ENCODE measurements around the gene IFITM2. TPM values are rescaled to one million over a fixed set of nuclear protein-coding genes. Genes with fewer than 3 reads are reported as not detected.
"Not testable (repeated sequence)": the region's sequence is repeated elsewhere in the genome, so short reads cannot be mapped to it uniquely, and the experiment has no call there.

IFITM2 gene
- total and polyA plus RNA-seq, 2 of the 4 experiments (the other 2 are of a cell fraction) = 31.2 to 564 TPM

DNA sequence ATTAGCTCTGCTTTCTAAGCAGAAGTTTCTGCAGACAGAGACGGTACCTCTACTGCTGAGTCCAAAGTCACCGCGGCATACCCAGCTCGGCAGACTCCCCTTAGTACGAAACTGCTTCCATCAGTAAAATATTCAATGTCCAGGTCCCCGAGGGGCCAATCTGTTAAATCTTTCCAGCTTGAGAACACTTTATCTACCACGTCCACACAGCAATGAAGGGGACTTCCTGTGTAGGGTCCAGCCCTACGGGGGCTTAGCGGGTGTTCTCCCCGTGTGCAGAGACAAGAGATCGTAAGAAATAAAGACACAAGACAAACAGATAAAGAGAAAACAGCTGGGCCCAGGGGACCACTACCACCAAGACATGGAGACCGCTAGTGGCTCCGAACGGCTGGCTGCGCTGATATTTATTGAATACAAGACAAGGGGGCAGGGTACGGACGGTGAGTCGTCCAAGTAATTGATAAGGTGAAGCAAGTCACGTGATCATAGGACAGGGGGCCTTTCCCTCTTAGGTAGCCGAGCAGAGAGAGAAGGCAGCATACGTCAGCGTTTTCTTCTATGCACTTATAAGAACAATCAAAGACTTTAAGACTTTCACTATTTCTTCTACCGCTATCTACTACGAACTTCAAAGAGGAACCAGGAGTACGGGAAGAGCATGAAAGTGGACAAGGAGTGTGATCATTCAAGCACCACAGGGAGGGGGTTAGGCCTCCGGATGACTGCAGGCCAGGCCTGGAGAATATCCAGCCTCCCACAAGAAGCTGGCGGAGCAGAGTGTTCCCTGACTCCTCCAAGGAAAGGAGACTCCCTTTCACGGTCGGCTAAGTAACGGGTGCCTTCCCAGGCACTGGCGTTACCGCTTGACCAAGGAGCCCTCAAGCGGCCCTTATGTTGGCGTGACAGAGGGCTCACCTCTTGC lies 17.2 kb downstream of the IFITM2 start:
- H4K20me1 ChIP-seq (ENCODE audit: insufficient read depth, low read length); H3K4me3 ChIP-seq (ENCODE audit: insufficient read depth, low read depth, low read length); H2BK15ac ChIP-seq (ENCODE audit: low read depth, low read length); BruUV-seq (replicated peaks); H3K9ac ChIP-seq (ENCODE audit: low read depth, low read length); H2AK5ac ChIP-seq (ENCODE audit: low read depth, low read length); H3K56ac ChIP-seq (ENCODE audit: extremely low read depth, insufficient read depth, low read length); H3K79me1 ChIP-seq (ENCODE audit: low read depth in 1 of 2, low read length in 2 of 2); dilution Hi-C loops (cut with HindIII; ENCODE audit: low sequenced_read_pairs, unreplicated experiment); H3K23ac ChIP-seq (ENCODE audit: low read depth, low read length); DNase-seq; H2BK20ac ChIP-seq (ENCODE audit: low read depth, low read length); H3K27me3 ChIP-seq (ENCODE audit: control insufficient read depth, insufficient read depth, low read length); H3K9me1 ChIP-seq (ENCODE audit: insufficient read depth, low read length); H3K4me2 ChIP-seq (ENCODE audit: low read depth, low read length); in situ Hi-C loops (cut with MboI; ENCODE audit: low sequenced_read_pairs); H3K4ac ChIP-seq (ENCODE audit: low read depth, low read length); H3K9me3 ChIP-seq (ENCODE audit: control insufficient read depth, insufficient read depth, low read length); POLR2A ChIA-PET (ENCODE audit: unreplicated experiment); H3K36me3 ChIP-seq (ENCODE audit: control insufficient read depth, insufficient read depth, low read length); intact Hi-C loops (cut with micrococcal nuclease); ATAC-seq (ENCODE audit: low read depth); H2AK9ac ChIP-seq (replicated peaks; ENCODE audit: low read depth, low read length, poor library complexity); H2BK120ac ChIP-seq (ENCODE audit: low read depth, low read length); H2BK5ac ChIP-seq (ENCODE audit: low read depth, low read length, poor library complexity, severe bottlenecking): not testable (repeated sequence)
- 31% methylated on average over 3 of the region's 34 CpGs; no CpG with 5 or more reads in 1 of the 2 experiments for WGBS, 2 experiments (ENCODE audit: extremely low coverage in 2 of 2, insufficient read length in 1 of 2)
- peak; percentile 27; the same call in 1 of the 2 replicates for TF ChIP-seq USF2 (IDR thresholded peaks at IDR 0.05; ENCODE audit: low read depth, low read length)
- 0 out of 2 replicates have a peak overlapping the region, but pooled peaks have one; percentile 14 for H4K91ac ChIP-seq (ENCODE audit: insufficient read depth, low read depth, low read length)
- peak overlapping the region; percentile 40 for H4K5ac ChIP-seq (ENCODE audit: low read depth, low read length)
- H3K27ac ChIP-seq (ENCODE audit: insufficient read depth, low read length) = peak overlapping the region; percentile 25; the same call in 1 of the 2 replicates
- peak overlapping the region; percentile 42; the same call in 1 of the 2 replicates for H3K14ac ChIP-seq (replicated peaks; ENCODE audit: low read depth, low read length)
- H3K18ac ChIP-seq (ENCODE audit: low read depth, low read length) = peak overlapping the region; percentile 2; the same call in 1 of the 2 replicates
- H2AFZ ChIP-seq (replicated peaks; ENCODE audit: low read length, poor library complexity) = peak overlapping the region; percentile 70
- CTCF ChIA-PET = interaction anchor here (1.0 kb wide), 1 partner anchor 12 kb away, joined by 3 read pairs; no protein-coding TSS in a partner anchor
- peaks cover 16% of the 10 kb centered on the region for H3K4me1 ChIP-seq (ENCODE audit: control insufficient read depth, insufficient read depth, low read length)
- peak overlapping the region; percentile 15 to 45; a peak in 2 of 4 replicates for H4K8ac ChIP-seq (ENCODE audit: low read depth in 2 of 2, low read length in 2 of 2)

Data from IMR-90 (cell line).